HepG2 (cell line): ENCODE measurements around the gene DYNC2LI1. TPM values are rescaled to one million over a fixed set of nuclear protein-coding genes. Genes with fewer than 3 reads are reported as not detected.

ENCODE experiments used
- EEA1 ChIP-seq: sonication (generic); formaldehyde crosslinking; IDR thresholded peaks from 2 replicates; pipeline ENCODE4 v1.5.1; 2020; ENCODE audit warnings: mild to moderate bottlenecking, missing genetic modification reagents, borderline replicate concordance
- HCFC1 ChIP-seq: fragments of 150-350 bp; IDR thresholded peaks from 2 replicates; pipeline ENCODE4 v1.6.1; 2014; ENCODE audit warnings: low read depth, low read length
- JUN ChIP-seq: sonication (generic); formaldehyde crosslinking; IDR thresholded peaks from 2 replicates; pipeline ENCODE4 v1.4.0; 2020; ENCODE audit warnings: mild to moderate bottlenecking, missing genetic modification reagents
- MED13 ChIP-seq: sonication (generic); formaldehyde crosslinking; IDR thresholded peaks from 2 replicates; pipeline ENCODE4 v1.5.0; 2020; ENCODE audit warnings: missing genetic modification reagents
- MEF2D ChIP-seq: sonication (generic); formaldehyde crosslinking; IDR thresholded peaks from 2 replicates; pipeline ENCODE4 v1.5.1; 2020; ENCODE audit warnings: mild to moderate bottlenecking, missing genetic modification reagents
- MTF1 ChIP-seq: sonication (generic); formaldehyde crosslinking; IDR thresholded peaks from 2 replicates; pipeline ENCODE4 v1.5.0; 2020; ENCODE audit warnings: missing genetic modification reagents
- MXD4 ChIP-seq: IDR thresholded peaks from 2 replicates; pipeline ENCODE4 v1.6.1; 2016; ENCODE audit warnings: mild to moderate bottlenecking, missing biosample characterization, missing genetic modification reagents
- SALL1 ChIP-seq: sonication (generic); formaldehyde crosslinking; IDR thresholded peaks from 2 replicates; pipeline ENCODE4 v1.8.0; 2022; ENCODE audit warnings: mild to moderate bottlenecking, missing genetic modification reagents
- ZBTB38 ChIP-seq: sonication (generic); formaldehyde crosslinking; IDR thresholded peaks from 2 replicates; pipeline ENCODE4 v1.5.1; 2020; ENCODE audit warnings: mild to moderate bottlenecking, missing genetic modification reagents
- ZFX ChIP-seq: sonication (generic); formaldehyde crosslinking; IDR thresholded peaks from 2 replicates; pipeline ENCODE4 v1.4.0; 2020; ENCODE audit warnings: mild to moderate bottlenecking, low read depth, missing genetic modification reagents, moderate library complexity
- ZKSCAN8 ChIP-seq: IDR thresholded peaks from 2 replicates; pipeline ENCODE4 v1.6.1; 2016; ENCODE audit warnings: borderline replicate concordance, missing genetic modification reagents, missing compliant biosample characterization
- ZMYM3 ChIP-seq: sonication (generic); formaldehyde crosslinking; IDR thresholded peaks from 2 replicates; pipeline ENCODE4 v1.5.1; 2020; ENCODE audit warnings: mild to moderate bottlenecking, missing genetic modification reagents
- ZNF20 ChIP-seq: sonication (generic); formaldehyde crosslinking; IDR thresholded peaks from 2 replicates; pipeline ENCODE4 v1.4.0; 2020; ENCODE audit warnings: mild to moderate bottlenecking, moderate library complexity, missing genetic modification reagents
- ZNF276 ChIP-seq: sonication (generic); formaldehyde crosslinking; IDR thresholded peaks from 2 replicates; pipeline ENCODE4 v1.4.0; 2020; ENCODE audit warnings: mild to moderate bottlenecking, low read depth, missing genetic modification reagents
- ZNF687 ChIP-seq: sonication (generic); formaldehyde crosslinking; IDR thresholded peaks from 2 replicates; pipeline ENCODE4 v1.5.1; 2020; ENCODE audit warnings: mild to moderate bottlenecking, missing genetic modification reagents, moderate library complexity
- ZNF746 ChIP-seq: sonication (generic); formaldehyde crosslinking; IDR thresholded peaks from 2 replicates; pipeline ENCODE4 v1.8.0; 2022; ENCODE audit warnings: mild to moderate bottlenecking, missing genetic modification reagents
- ZNF790 ChIP-seq: sonication (generic); formaldehyde crosslinking; IDR thresholded peaks from 2 replicates; pipeline ENCODE4 v1.8.0; 2022; ENCODE audit warnings: missing genetic modification reagents, mild to moderate bottlenecking, borderline replicate concordance
- ZNF792 ChIP-seq: IDR thresholded peaks from 2 replicates; pipeline ENCODE4 v1.6.1; 2016
- ZNF891 ChIP-seq: sonication (generic); formaldehyde crosslinking; IDR thresholded peaks from 2 replicates; pipeline ENCODE4 v1.5.0; 2020; ENCODE audit warnings: mild to moderate bottlenecking, missing genetic modification reagents
- polyA plus RNA-seq, 8 experiments: library from polyadenylated mRNA; depleted of rRNA in 3 of 8; stranded (reverse) in 7 of 8; unstranded in 1 of 8; fragments of >200 nt; fragmentation: Illumina TruSeq in 4 of 8; extraction: Trizol in 4 of 8; gene quantifications; 2 replicates each; pipeline versions ENCODE4 v1.2.1 to v1.2.3, GENCODE V29; 2011 to 2016; ENCODE audit warnings: low read depth in 4 of 8, missing spikeins in 1 of 8, mixed read lengths in 1 of 8; ENCODE audit not compliant: insufficient read depth in 1 of 8
- total RNA-seq, 5 experiments: library from RNA; depleted of rRNA; stranded (reverse); fragments of >200 nt; fragmentation: Illumina TruSeq; extraction: Trizol; gene quantifications; 2 replicates each; pipeline ENCODE4 v1.2.3, GENCODE V29; 2016; ENCODE audit warnings: low read depth in 1 of 5
- TF ChIP-seq, protein P1 (sequence below): sonication (generic); formaldehyde crosslinking; IDR thresholded peaks from 2 replicates; pipeline ENCODE4 v1.5.1; 2020; ENCODE audit warnings: missing genetic modification reagents, mild to moderate bottlenecking, borderline replicate concordance
- TF ChIP-seq, protein P2 (sequence below): sonication (generic); formaldehyde crosslinking; IDR thresholded peaks from 2 replicates; pipeline ENCODE4 v1.5.0; 2020; ENCODE audit warnings: mild to moderate bottlenecking, missing genetic modification reagents

Gene DYNC2LI1
- total and polyA plus RNA-seq, 2 of the 13 experiments (the other 11 are each of a cell fraction or from before 2014, with no cell fraction given): 16.9 to 23.2 TPM

DNA sequence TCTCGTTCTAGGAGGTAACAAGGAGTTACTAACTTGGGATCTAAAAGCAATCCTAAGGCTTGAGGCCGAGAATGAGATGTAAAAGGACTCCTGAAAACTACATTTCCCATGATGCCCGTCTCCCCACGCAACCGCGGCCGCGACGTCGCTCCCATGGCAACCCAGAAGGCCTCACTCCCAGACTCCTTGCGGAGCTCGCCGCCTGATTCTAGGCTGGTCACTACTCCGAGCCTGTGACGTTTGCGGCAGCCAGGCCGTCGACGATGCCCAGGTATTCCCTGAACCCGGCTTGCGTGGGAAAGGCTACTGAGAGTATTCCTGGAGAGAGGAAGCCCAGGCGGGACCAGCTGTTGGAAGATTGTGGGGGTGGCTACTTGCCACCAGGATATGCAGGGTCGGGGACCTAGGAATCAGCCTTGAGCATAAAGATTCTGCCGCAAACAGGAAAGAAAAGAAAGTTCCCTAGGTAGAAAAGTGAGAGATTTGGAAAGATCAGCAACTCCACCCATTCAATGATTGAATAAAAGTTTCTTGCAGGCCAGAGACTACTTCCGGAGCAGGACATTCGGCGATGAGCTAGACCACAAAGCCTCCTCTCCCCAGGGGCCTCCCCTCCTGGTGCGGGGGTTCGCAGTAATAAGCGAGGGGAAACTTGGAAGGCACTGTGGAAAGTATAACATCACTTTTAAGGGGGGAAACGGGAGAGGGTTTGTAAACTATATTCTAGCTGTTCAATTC, at the start of gene DYNC2LI1 (continued):
- peak; percentile 83; the same call in 1 of the 2 replicates for TF ChIP-seq SALL1 (CRISPR knock-in tag)
- peak; percentile 91 for TF ChIP-seq ZNF687
- peak; percentile 86 for TF ChIP-seq MXD4 (CRISPR knock-in tag)
- TF ChIP-seq ZFX (CRISPR knock-in tag): peak; percentile 97
- TF ChIP-seq ZNF276 (CRISPR knock-in tag): peak; percentile 42; the same call in 1 of the 2 replicates
- no peak for TF ChIP-seq JUN (CRISPR knock-in tag)
- peak; percentile 35; the same call in 1 of the 2 replicates for TF ChIP-seq ZBTB38 (CRISPR knock-in tag)
- peak; percentile 98 for TF ChIP-seq HCFC1
- TF ChIP-seq ZNF891 (CRISPR knock-in tag): peak; percentile 88; the same call in 1 of the 2 replicates
- TF ChIP-seq ZKSCAN8 (CRISPR knock-in tag): 0 out of 2 replicates have a peak, but pooled peaks have one; percentile 64
- no peak for TF ChIP-seq ZNF746 (CRISPR knock-in tag)
- TF ChIP-seq EEA1 (CRISPR knock-in tag): no peak
- no peak for TF ChIP-seq MTF1 (CRISPR knock-in tag)
- TF ChIP-seq ZNF792: peak; percentile 63; the same call in 1 of the 2 replicates
- TF ChIP-seq MEF2D (CRISPR knock-in tag): peak; percentile 91
- TF ChIP-seq ZMYM3 (CRISPR knock-in tag): peak; percentile 67; the same call in 1 of the 2 replicates
- TF ChIP-seq MED13 (CRISPR knock-in tag): no peak
- TF ChIP-seq, protein P1, sequence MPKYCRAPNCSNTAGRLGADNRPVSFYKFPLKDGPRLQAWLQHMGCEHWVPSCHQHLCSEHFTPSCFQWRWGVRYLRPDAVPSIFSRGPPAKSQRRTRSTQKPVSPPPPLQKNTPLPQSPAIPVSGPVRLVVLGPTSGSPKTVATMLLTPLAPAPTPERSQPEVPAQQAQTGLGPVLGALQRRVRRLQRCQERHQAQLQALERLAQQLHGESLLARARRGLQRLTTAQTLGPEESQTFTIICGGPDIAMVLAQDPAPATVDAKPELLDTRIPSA: no peak
- TF ChIP-seq, protein P2, sequence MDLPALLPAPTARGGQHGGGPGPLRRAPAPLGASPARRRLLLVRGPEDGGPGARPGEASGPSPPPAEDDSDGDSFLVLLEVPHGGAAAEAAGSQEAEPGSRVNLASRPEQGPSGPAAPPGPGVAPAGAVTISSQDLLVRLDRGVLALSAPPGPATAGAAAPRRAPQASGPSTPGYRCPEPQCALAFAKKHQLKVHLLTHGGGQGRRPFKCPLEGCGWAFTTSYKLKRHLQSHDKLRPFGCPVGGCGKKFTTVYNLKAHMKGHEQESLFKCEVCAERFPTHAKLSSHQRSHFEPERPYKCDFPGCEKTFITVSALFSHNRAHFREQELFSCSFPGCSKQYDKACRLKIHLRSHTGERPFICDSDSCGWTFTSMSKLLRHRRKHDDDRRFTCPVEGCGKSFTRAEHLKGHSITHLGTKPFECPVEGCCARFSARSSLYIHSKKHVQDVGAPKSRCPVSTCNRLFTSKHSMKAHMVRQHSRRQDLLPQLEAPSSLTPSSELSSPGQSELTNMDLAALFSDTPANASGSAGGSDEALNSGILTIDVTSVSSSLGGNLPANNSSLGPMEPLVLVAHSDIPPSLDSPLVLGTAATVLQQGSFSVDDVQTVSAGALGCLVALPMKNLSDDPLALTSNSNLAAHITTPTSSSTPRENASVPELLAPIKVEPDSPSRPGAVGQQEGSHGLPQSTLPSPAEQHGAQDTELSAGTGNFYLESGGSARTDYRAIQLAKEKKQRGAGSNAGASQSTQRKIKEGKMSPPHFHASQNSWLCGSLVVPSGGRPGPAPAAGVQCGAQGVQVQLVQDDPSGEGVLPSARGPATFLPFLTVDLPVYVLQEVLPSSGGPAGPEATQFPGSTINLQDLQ: no peak
- TF ChIP-seq ZNF790: no peak
- TF ChIP-seq ZNF20 (CRISPR knock-in tag): no peak
